Mesendoderm (in vitro differentiated cells): ENCODE measurements around the gene ZFYVE21.

ENCODE experiments used
- DNase-seq: peaks from one replicate; pipeline ENCODE4 v3.0.0; 2013
- H2AK5ac ChIP-seq: 2 replicates; pipeline ENCODE4 v1.6.1; 2013; ENCODE audit warnings: low read length, inconsistent platforms
- H2BK120ac ChIP-seq: 2 replicates; pipeline ENCODE4 v1.6.1; 2013; ENCODE audit warnings: low read depth, mild to moderate bottlenecking, low read length, moderate library complexity, mixed read lengths
- H2BK15ac ChIP-seq: replicated peaks from 2 replicates; pipeline ENCODE4 v1.6.1; 2013; ENCODE audit warnings: low read depth, mild to moderate bottlenecking, moderate library complexity
- H2BK5ac ChIP-seq: 2 replicates; pipeline ENCODE4 v1.6.1; 2013; ENCODE audit warnings: low read length, inconsistent platforms
- H3K18ac ChIP-seq: 2 replicates; pipeline ENCODE4 v1.6.1; 2013; ENCODE audit warnings: mild to moderate bottlenecking, low read length, mixed read lengths
- H3K23ac ChIP-seq: one replicate; pipeline ENCODE4 v1.6.1; 2013; ENCODE audit warnings: low read length
- H3K27ac ChIP-seq: 2 replicates; pipeline ENCODE4 v1.5.1; 2013; ENCODE audit warnings: low read depth, mild to moderate bottlenecking, inconsistent platforms, low read length, moderate library complexity
- H3K27me3 ChIP-seq: 2 replicates; pipeline ENCODE4 v1.6.1; 2013; ENCODE audit warnings: low read length, control low read depth, mild to moderate bottlenecking, inconsistent platforms; ENCODE audit not compliant: insufficient read depth, poor library complexity
- H3K36me3 ChIP-seq: 2 replicates; pipeline ENCODE4 v1.6.1; 2013; ENCODE audit warnings: low read length, inconsistent platforms; ENCODE audit not compliant: control insufficient read depth, insufficient read depth
- H3K4ac ChIP-seq: one replicate; pipeline ENCODE4 v1.6.1; 2013; ENCODE audit warnings: low read depth, mild to moderate bottlenecking, low read length, moderate library complexity
- H3K4me1 ChIP-seq: 2 replicates; pipeline ENCODE4 v1.6.1; 2013; ENCODE audit warnings: low read depth, low read length, inconsistent platforms; ENCODE audit not compliant: control insufficient read depth
- H3K4me2 ChIP-seq: 2 replicates; pipeline ENCODE4 v1.6.1; 2013; ENCODE audit warnings: low read length
- H3K4me3 ChIP-seq: 2 replicates; pipeline ENCODE4 v1.5.1; 2013; ENCODE audit warnings: mild to moderate bottlenecking, low read length
- H3K56ac ChIP-seq: one replicate; pipeline ENCODE4 v1.6.1; 2013; ENCODE audit warnings: low read length
- H3K79me1 ChIP-seq: 2 replicates; pipeline ENCODE4 v1.6.1; 2013; ENCODE audit warnings: low read length, inconsistent platforms
- H3K79me2 ChIP-seq: 2 replicates; pipeline ENCODE4 v1.6.1; 2013; ENCODE audit warnings: mild to moderate bottlenecking, low read length; ENCODE audit not compliant: control insufficient read depth, insufficient read depth
- H3K9ac ChIP-seq: 2 replicates; pipeline ENCODE4 v1.6.1; 2013; ENCODE audit warnings: low read length, inconsistent platforms
- H4K5ac ChIP-seq: one replicate; pipeline ENCODE4 v1.6.1; 2013; ENCODE audit warnings: low read length
- H4K8ac ChIP-seq: one replicate; pipeline ENCODE4 v1.6.1; 2013; ENCODE audit warnings: low read depth, mild to moderate bottlenecking, control low read depth, low read length, moderate library complexity
- WGBS: extraction: QIAGEN DNeasy Blood & Tissue Kit; methylation state at CpG from one replicate; pipeline ENCODE4 v1.1.7; 2013; ENCODE audit warnings: low lambda C conversion rate, missing lambda C conversion rate; ENCODE audit not compliant: insufficient coverage; ENCODE audit errors: extremely low coverage; 5-methylcytosine and 5-hydroxymethylcytosine counted together

The ZFYVE21 gene

GRCh38 chr14:103692871-103693270 lies 22.7 kb upstream of the ZFYVE21 start:
- no peak for DNase-seq
- H3K23ac ChIP-seq = no peak overlapping the region
- no peak overlapping the region for H3K4ac ChIP-seq
- no peak overlapping the region for H3K56ac ChIP-seq
- H3K4me1 ChIP-seq = no peaks in the 10 kb centered on the region
- no CpG with 5 or more reads among the region's 12 CpGs for WGBS
- no peaks in the 10 kb centered on the region for H3K79me2 ChIP-seq
- no peak overlapping the region for H3K18ac ChIP-seq
- H3K4me2 ChIP-seq = no peak overlapping the region
- no peak overlapping the region for H2BK120ac ChIP-seq
- H3K27me3 ChIP-seq = no peaks in the 10 kb centered on the region
- H2BK15ac ChIP-seq = no peak overlapping the region
- H2BK5ac ChIP-seq = no peak overlapping the region
- no peak overlapping the region for H3K9ac ChIP-seq
- no peak overlapping the region for H4K5ac ChIP-seq
- H3K27ac ChIP-seq = no peak overlapping the region
- H4K8ac ChIP-seq = no peak overlapping the region
- no peak overlapping the region for H2AK5ac ChIP-seq
- peaks cover 5% of the 10 kb centered on the region for H3K79me1 ChIP-seq
- H3K36me3 ChIP-seq = peaks cover 3% of the 10 kb centered on the region
- no peak overlapping the region for H3K4me3 ChIP-seq

GRCh38 chr14:103693515-103693914 lies 22.1 kb upstream of the ZFYVE21 start:
- H2BK15ac ChIP-seq = no peak overlapping the region
- no peak overlapping the region for H3K56ac ChIP-seq
- H3K9ac ChIP-seq = no peak overlapping the region
- peaks cover 5% of the 10 kb centered on the region for H3K79me1 ChIP-seq
- H3K79me2 ChIP-seq = no peaks in the 10 kb centered on the region
- H3K18ac ChIP-seq = no peak overlapping the region
- no peak overlapping the region for H3K4me2 ChIP-seq
- no peak overlapping the region for H3K4ac ChIP-seq
- no peaks in the 10 kb centered on the region for H3K27me3 ChIP-seq
- no peak overlapping the region for H4K5ac ChIP-seq
- no peak overlapping the region for H4K8ac ChIP-seq
- H2AK5ac ChIP-seq = no peak overlapping the region
- no peak overlapping the region for H2BK120ac ChIP-seq
- H3K27ac ChIP-seq = no peak overlapping the region
- DNase-seq = no peak
- H3K4me3 ChIP-seq = no peak overlapping the region
- H3K36me3 ChIP-seq = peaks cover 3% of the 10 kb centered on the region
- H3K23ac ChIP-seq = no peak overlapping the region
- no peak overlapping the region for H2BK5ac ChIP-seq
- no peaks in the 10 kb centered on the region for H3K4me1 ChIP-seq
- no CpG with 5 or more reads among the region's 22 CpGs for WGBS

GRCh38 chr14:103694572-103695026 lies 21.0 kb upstream of the ZFYVE21 start:
- Histone ChIP-seq H2BK120ac (no peak overlapping the region), H3K18ac (no peak overlapping the region), H3K27ac (no peak overlapping the region), H3K4me3 (no peak overlapping the region), H3K79me2 (no peaks in the 10 kb centered on the region), H2BK15ac (no peak overlapping the region), H3K4me1 (no peaks in the 10 kb centered on the region), H3K23ac (no peak overlapping the region), H3K27me3 (no peaks in the 10 kb centered on the region), H4K8ac (no peak overlapping the region), H3K36me3 (peaks cover 1% of the 10 kb centered on the region), H2AK5ac (no peak overlapping the region), H2BK5ac (no peak overlapping the region), H4K5ac (no peak overlapping the region), H3K56ac (no peak overlapping the region), H3K79me1 (peaks cover 3% of the 10 kb centered on the region), H3K4ac (no peak overlapping the region), H3K4me2 (no peak overlapping the region), H3K9ac (no peak overlapping the region)
- DNase-seq = no peak
- WGBS = no CpG with 5 or more reads among the region's 20 CpGs

- Histone ChIP-seq H3K4ac (no peak overlapping the region), H3K79me2 (no peaks in the 10 kb centered on the region), H2BK120ac (no peak overlapping the region), H4K8ac (no peak overlapping the region), H2AK5ac (no peak overlapping the region), H4K5ac (no peak overlapping the region), H2BK15ac (no peak overlapping the region), H3K79me1 (no peaks in the 10 kb centered on the region), H3K56ac (no peak overlapping the region), H3K23ac (no peak overlapping the region), H3K18ac (no peak overlapping the region), H3K27ac (no peak overlapping the region), H3K27me3 (no peaks in the 10 kb centered on the region), H2BK5ac (no peak overlapping the region), H3K4me1 (no peaks in the 10 kb centered on the region), H3K9ac (no peak overlapping the region), H3K4me3 (no peak overlapping the region), H3K4me2 (no peak overlapping the region), H3K36me3 (peaks cover 1% of the 10 kb centered on the region)
- no peak for DNase-seq
- WGBS = no CpG with 5 or more reads among the region's 14 CpGs
Observed at GRCh38 chr14:103695296-103696069, 20.1 kb upstream of the ZFYVE21 start.

GRCh38 chr14:103696070-103696402 lies 19.6 kb upstream of the ZFYVE21 start:
- no peak overlapping the region for H3K9ac ChIP-seq
- H3K4me2 ChIP-seq = no peak overlapping the region
- no CpG with 5 or more reads among the region's 13 CpGs for WGBS
- H3K36me3 ChIP-seq = peaks cover 1% of the 10 kb centered on the region
- no peak for DNase-seq
- H3K4ac ChIP-seq = no peak overlapping the region
- no peak overlapping the region for H3K23ac ChIP-seq
- H3K56ac ChIP-seq = no peak overlapping the region
- no peak overlapping the region for H3K27ac ChIP-seq
- no peak overlapping the region for H4K5ac ChIP-seq
- H3K4me1 ChIP-seq = no peaks in the 10 kb centered on the region
- H3K79me1 ChIP-seq = no peaks in the 10 kb centered on the region
- no peak overlapping the region for H3K4me3 ChIP-seq
- H2BK5ac ChIP-seq = no peak overlapping the region
- no peaks in the 10 kb centered on the region for H3K27me3 ChIP-seq
- no peak overlapping the region for H2BK120ac ChIP-seq
- no peak overlapping the region for H3K18ac ChIP-seq
- no peak overlapping the region for H2BK15ac ChIP-seq
- H2AK5ac ChIP-seq = no peak overlapping the region
- H4K8ac ChIP-seq = no peak overlapping the region
- H3K79me2 ChIP-seq = no peaks in the 10 kb centered on the region
